HG03575 (cell line): ENCODE data around the gene FNIP2.
"Not testable (repeated sequence)": the region's sequence is repeated elsewhere in the genome, so short reads cannot be mapped to it uniquely, and the experiment has no call there.

Experiments used
- ATAC-seq: cut with Tn5 transposase; IDR thresholded peaks from one replicate; pipeline ENCODE4 v1.9.1; 2021; ENCODE audit not compliant: unreplicated experiment, insufficient number of reproducible peaks, low FRiP score; ENCODE audit errors: extremely low read depth

FNIP2 gene

GRCh38 chr4:158759539-158759938 lies 9.3 kb upstream of the FNIP2 start:
- ATAC-seq: not testable (repeated sequence)

- ATAC-seq: no peak
Observed at GRCh38 chr4:158760866-158761265, 8.0 kb upstream of the FNIP2 start.

- ATAC-seq: no peak
Observed at GRCh38 chr4:158762553-158762952, 6.3 kb upstream of the FNIP2 start.

GRCh38 chr4:158763462-158763861 lies 5.4 kb upstream of the FNIP2 start:
- ATAC-seq: no peak

DNA sequence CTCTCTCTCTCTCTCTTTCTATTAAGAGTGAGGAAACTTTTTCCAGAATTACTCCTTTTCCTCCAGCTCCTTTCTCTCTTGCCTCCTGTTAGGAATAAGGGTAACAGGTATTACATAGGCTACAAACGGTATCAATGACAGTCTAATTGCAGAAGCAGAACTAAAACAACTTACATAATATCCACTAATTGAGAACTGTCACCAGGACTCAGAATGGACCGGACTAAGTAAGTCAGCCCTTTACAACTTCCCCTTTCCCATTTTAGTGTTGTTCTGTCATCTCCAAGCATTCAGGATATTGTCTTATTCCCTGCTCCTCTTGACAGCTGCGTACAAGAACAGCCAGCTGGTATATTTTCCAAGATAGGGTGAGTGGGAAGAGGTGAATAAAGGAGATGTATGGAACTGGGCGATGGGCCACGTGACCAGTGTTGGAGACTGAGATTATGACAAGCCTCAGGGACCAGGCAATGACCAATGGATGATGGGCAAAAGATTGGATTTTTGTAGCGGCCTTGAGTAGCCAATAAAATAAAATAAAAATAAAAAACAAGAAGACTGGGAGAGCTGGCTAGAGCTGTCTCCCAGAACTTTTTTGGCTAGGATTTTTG lies 2.3 kb upstream of the FNIP2 start:
- no peak for ATAC-seq

DNA sequence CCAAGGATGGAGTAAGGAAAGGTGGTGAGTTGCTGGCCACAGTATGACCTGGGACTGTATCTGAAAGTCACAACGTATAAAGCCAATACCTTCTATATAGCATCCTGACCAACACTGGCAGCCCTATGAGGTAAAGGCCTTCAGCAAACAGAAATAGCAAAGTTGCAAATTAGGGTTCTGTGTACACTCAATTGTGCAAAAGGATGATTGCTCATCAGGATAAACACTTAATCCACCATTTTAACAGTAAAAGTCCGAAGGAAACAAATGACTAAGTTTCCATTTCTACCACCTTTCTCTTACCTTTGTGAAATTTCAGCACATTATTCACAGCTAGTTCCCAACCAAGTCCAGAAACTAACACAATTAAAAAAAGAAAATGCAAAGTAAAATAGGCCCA lies 1.4 kb upstream of the FNIP2 start:
- ATAC-seq: no peak

DNA sequence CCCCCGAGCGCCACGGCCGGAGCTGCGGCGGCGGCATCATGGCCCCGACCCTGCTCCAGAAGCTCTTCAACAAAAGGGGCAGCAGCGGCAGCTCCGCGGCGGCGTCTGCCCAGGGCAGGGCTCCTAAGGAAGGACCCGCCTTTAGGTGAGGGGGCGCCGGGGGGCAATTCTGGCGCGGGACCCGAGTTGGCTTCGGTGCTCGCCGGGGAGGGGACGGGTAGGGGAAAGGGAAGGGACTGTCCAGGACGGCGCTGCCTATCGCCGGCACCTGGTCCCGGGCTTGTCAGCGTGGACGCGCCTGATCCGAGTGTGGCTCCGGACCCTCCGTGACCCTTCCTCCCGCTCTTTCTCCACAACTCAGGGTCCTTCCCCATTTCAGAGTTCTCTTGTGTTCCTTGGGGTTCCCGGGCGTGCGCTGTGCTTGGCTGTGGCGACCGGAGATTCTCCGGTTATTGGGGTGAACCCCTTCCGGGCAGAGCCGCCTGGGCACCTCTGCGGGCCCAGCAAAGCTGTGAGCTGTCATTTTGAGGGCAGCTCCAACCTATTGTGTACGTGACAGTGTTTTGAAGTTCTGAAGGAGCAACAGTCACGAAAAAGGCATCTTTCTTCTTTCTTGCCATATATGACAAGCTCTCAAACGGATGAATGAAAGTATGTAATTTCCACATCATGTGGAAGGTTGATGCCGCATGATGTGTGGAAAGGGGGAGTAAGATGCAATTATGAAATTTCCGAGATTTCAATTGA lies 522 bp downstream of the FNIP2 start:
- ATAC-seq: no peak

GRCh38 chr4:158770671-158771070 lies 1.8 kb downstream of the FNIP2 start:
- ATAC-seq: no peak

DNA sequence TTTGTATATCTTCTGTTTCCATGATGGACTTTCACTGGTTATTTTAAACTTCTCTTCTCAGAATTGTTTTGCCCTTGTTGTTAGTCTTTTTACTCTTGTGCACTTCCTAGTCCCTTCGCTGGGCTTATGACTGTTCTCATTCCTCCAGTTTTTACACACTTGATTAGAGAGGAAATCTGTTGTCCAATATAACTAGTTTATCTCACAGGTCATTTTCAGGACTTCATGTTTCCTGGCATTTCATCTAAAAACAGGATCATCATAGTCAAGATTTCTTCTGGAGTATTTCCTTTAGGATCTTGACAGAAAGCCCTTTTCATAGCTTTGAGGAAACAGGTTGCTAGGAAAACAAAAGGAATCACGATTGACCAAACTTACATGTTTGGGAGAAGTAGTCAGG lies 3.0 kb downstream of the FNIP2 start:
- no peak for ATAC-seq

DNA sequence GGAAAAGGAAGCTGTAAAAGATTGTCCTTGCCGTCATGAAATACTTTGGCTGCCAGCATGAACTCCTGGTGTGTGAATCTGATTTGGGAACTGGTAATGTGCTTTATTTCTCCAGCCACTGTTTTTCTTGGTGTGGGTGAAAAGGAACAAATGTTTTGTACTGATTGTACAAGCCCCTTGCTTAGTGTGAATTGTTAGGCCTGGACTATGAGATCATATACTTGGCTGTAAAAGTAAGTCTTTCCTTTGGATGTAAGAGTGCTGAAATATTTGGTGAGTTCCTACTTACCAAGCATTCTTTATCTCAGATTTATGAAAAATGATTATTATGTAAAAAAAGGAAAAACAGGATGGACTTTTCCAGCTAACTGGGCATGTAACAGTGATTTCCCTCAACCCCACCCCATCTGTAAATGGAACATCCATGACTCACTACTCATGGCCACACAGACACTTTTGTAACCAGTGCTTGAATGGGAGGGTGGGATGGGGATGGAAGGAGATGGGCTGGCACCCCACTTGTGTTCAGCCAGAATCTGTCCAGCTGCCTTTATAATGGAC lies 6.3 kb downstream of the FNIP2 start:
- no peak for ATAC-seq

- no peak for ATAC-seq
Observed at GRCh38 chr4:158776106-158776505, 7.3 kb downstream of the FNIP2 start.

DNA sequence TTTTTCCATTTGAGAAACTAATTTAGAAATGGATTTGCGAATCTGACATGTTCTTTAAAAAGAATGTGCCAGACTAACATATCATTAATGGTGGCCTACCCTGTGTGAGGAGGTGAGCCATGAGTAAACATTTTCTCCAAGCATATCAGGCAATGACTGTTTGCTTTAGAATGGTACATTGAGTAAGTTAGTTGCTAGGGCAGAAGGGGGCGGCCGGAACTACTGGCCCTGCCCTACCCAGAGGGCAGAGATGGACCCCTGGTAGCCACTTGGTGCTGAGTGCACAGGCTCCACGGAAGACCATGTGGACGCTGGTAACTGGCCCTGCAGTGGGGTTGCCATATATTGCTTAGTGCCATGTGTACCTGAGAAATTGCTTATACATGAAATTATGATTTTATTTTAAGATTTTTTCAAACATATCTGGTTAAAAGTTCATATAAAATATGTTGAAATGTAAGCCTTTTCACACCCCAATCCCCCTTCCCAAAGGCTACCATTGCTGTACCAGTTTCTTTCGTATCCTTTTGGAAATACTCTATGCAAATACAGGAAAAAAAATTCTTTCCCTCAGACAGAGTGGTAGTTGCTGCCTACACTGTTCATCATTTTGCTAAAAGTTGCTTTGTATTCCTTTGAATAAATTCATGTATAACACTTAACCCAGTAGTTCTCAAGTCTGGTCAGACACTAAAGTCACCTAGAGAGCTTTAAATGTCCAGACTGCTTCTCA lies 8.8 kb downstream of the FNIP2 start:
- ATAC-seq: peak; percentile 4

DNA sequence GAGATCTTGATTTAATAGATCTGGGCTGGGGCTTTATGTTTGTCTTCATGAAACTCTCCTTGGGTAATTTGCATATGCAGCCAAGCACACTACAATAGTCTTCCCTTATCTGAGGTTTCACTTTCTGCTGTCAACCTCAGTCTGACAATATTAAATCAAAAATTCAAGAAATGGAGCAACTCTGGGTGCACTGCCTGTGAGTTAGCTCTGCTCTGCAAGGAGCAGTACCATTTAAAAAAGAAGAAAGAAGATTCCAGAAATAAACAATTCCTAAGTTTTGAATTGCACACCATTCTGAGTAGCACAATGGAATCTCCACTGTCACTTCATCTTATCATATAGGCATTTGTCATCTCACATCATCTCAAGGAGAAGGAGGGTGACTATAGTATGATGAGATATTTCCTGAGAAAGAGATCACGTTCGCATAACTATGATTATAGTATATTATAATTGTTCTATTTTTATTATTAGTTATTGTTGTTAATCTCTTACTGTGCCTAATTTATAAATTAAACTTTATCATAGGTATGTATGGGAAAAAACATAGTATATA lies 9.4 kb downstream of the FNIP2 start:
- peak; percentile 95 for ATAC-seq

DNA sequence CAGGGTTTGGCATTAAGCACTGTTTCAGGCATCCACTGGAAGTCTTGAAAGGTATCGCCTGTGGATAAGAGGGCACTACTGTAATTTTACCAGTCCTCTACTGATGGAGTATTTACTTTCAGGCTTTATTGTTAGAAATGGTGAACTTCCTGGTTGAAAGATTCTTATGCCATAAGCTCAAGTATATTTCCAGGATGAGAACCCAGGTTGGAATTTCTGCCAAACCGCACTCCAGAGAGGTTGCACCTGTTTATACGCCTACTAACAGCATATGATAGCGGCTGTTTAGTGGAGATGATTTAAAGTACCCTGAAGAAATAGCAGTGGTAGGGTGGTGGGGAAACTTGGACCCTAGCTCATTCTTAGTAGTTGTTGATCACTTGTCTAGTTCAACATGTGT lies 9.9 kb downstream of the FNIP2 start:
- no peak for ATAC-seq

- ATAC-seq: no peak
Observed at GRCh38 chr4:158781963-158782362, 13.1 kb downstream of the FNIP2 start.

GRCh38 chr4:158782551-158783360 lies 13.9 kb downstream of the FNIP2 start:
- no peak for ATAC-seq

DNA sequence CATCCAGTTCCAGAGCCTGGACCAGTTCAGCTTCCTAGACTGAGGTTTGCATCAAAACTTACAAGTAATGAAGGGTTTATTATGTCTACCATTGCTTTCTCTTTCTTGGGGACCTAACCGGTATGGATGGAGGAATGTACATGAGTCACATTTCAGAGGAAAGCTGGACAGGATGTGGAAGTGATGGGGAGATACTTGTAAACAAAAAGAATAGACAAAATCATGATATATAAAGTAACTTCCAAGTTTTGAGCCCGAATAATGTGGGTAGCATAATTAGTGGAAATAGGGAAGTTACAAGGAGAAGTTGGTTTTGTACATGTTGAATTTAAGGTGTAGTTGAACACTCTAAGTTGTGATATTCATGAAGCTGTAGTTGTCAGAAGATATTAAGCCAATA lies 15.0 kb downstream of the FNIP2 start:
- ATAC-seq: no peak

DNA sequence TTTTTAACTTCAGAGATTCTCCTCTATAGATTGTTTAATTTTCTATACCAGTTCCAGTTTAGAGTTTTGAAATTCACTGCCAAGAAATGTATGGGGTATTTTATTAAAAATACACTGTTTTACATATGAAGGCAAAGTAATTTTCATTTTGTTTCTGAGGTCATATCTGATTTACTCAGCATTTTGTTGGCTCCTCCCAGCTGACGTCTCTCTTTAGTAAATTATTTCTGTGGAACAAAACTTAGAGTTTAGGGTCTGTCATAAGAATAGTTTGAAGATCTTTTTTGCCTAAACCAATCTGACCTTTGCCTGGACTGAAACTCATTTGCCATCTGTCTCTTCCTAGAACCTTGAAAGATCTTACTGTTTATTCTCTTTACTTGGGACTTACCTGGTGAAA lies 16.9 kb downstream of the FNIP2 start:
- ATAC-seq: no peak

DNA sequence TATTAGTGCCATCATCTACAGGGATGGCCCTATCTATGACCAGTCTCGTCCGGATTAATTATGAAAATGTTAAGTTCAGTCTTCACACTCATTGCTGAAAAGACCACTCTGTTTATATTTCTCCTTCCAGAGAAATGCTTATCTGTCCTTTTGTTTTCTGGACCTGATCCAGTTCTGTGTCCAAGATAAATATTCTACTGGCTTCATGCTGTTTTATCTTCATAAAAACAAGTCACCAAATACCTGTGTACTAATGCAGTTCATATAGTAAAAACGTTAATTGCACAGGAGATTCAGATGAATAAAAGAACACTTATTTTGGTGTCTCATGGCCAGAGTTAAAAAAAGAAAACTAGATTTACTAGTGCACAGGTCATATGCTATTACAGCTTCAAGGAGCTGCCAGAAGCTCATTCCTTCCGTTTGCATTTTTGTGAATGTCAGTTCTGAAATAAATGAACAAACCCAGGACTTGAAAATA lies 17.3 kb downstream of the FNIP2 start:
- no peak for ATAC-seq
